ENCODE measurements around the gene TBC1D28.
A peak's percentile ranks its signal among the peaks of the same experiment; 100 is the strongest.
"Not testable (repeated sequence)": the region's sequence is repeated elsewhere in the genome, so short reads cannot be mapped to it uniquely, and the experiment has no call there.

TBC1D28 gene

DNA sequence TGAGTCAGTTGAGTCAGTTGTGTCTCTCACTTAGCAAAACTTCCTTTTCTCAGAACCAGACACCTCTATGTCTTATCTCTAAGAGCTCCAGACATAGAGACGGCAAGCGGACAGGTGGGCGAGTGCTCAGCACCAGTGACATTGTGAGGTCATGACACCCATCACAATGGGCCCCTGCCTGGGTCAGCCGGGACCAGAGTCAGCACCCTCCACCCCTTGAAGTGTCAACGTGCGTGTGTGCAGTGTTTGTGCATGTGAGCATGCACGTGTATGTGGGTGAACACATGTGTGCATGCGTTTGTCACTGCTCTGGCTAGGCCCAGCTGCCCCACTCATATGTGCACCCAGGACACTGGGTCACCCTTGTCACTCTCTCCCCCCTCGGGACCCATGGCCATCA is at the start of gene TBC1D28:
TBC1D28 (minus strand) TSS at position 101 of the 400 bp plus-strand sequence. CDS start 3,039 bp downstream, outside the sequence.
- not testable (repeated sequence) for DNase-seq (ENCODE audit: low read depth)

DNA sequence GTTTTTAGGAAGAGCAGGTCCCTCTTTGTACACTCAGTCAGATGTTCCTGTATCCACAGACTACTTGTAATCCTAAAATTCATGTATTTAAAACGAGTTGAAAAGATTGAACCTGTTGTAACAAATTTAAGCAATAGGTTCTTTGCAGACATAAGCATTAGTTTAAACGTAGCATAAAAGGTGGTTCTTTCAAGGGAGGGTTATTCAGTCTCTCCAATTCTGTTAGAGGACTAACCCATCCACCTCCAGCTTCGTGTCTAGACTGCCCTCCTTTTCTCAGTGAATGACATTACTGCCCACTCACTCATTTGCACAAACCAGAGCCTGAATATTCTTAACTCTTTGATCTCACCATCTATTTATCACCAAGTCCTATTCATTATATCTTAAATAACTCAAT is 38.5 kb upstream of the TBC1D28 start:
- DNase-seq (ENCODE audit: low read depth), result not testable (repeated sequence)

DNA sequence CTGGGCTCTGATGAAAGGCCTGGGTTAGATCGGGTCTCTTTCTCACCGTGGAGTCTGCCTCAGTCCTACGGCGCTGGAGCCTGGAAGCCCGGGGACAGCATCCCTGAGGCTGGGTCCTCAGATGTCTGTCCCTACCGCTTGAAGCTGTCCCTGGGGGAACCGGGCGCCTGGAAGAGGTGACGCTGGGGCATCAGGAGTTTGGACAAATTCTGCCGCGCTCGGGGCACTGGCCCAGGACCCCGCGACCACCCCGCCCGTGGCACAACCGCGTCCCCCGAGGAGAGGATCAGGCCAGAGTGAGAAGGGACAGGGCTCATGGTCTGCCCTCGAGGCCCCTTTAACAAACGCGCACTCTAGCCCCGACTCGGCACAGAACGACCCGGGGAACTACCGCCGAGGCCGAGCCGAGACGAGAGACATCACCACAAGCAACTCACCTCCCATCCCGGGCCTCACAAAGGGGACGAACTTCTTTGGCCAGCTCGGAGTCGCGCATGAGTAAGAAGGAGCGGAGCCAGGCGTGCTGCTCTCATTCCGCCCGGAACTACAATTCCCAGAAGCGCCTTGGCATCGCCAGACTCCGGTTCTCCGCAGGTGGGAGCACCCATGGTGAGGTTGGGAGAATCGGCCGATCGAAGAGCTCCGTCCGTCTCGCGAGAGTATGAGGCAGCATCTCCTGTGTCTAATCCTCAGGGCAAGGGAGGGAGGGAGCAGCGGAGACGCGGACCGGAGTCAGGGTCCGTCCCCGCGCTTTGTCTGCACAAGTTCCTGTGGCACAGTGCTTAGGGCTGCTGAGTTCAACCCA is 37.8 kb upstream of the TBC1D28 start, which contains the start of gene FOXO3B:
FOXO3B (minus strand) TSS at position 548 of the 805 bp plus-strand sequence. CDS start 663 bp downstream, outside the sequence.
- peak; percentile 66 for DNase-seq (ENCODE audit: low read depth)

- DNase-seq (ENCODE audit: low read depth), result not testable (repeated sequence)
Observed at GRCh38 chr17:18677381-18677780, 33.2 kb upstream of the TBC1D28 start.

DNA sequence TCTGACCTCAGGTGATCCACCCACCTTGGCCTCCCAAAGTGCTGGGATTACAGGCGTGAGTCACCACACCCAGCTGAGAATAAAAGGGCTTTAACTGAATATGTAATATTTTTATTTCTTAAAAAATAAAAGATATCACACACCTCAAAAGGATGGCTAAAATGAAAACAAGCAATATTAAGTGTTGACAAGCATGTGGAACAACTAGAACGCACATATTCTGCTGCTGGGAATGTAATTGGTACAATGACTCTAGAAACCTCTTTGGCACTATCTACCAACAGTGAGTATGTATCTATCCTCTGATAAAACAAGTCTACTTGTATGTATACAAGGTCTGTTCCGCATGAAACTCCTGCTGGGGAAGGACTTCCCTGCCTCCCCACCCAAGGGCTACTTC is 32.7 kb upstream of the TBC1D28 start:
- not testable (repeated sequence) for DNase-seq (ENCODE audit: low read depth)

GRCh38 chr17:18672395-18673227 is 28.4 kb upstream of the TBC1D28 start:
- DNase-seq (ENCODE audit: low read depth), result not testable (repeated sequence)

- DNase-seq (ENCODE audit: low read depth), result not testable (repeated sequence)
Observed at GRCh38 chr17:18668625-18669024, 24.4 kb upstream of the TBC1D28 start.

DNA sequence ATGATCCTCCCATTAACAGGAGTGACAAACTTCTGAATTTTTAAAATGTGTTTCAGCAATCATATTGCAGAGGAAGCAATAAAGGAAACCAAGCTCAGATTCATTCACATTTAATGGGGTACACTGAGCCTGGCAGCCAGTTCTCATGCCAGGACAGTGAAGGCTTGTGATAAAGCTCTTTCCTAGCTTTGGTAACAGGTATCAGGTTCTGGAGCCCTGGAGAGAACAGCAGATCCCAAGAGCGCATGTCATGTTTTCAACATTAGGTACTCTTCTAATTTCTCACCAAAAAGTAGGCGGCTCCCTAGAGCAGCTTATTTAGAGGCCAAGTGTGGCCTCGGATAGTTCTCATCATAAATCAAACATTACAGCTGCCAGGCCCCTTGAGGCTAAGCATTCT is 23.3 kb upstream of the TBC1D28 start:
- DNase-seq (ENCODE audit: low read depth), result not testable (repeated sequence)

- not testable (repeated sequence) for DNase-seq (ENCODE audit: low read depth)
Observed at GRCh38 chr17:18666326-18666725, 22.1 kb upstream of the TBC1D28 start.

GRCh38 chr17:18661924-18662624 is 17.9 kb upstream of the TBC1D28 start:
- DNase-seq (ENCODE audit: low read depth), result not testable (repeated sequence)

DNA sequence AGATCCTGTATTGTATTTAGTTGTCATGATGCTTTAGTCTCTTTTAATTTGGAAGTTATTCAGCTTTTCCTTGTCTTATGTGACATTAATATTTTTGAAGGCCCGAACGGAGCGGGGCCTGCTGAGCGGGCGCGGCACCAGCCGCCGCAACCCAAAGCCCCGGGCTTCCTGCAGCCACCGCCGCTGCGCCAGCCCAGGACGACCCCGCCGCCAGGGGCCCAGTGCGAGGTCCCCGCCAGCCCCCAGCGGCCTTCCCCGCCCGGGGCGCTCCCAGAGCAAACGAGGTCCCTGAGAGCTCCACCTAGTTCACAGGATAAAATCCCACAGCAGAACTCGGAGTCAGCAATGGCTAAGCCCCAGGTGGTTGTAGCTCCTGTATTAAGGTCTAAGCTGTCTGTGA is 5.9 kb upstream of the TBC1D28 start:
- not testable (repeated sequence) for DNase-seq (ENCODE audit: low read depth)

DNA sequence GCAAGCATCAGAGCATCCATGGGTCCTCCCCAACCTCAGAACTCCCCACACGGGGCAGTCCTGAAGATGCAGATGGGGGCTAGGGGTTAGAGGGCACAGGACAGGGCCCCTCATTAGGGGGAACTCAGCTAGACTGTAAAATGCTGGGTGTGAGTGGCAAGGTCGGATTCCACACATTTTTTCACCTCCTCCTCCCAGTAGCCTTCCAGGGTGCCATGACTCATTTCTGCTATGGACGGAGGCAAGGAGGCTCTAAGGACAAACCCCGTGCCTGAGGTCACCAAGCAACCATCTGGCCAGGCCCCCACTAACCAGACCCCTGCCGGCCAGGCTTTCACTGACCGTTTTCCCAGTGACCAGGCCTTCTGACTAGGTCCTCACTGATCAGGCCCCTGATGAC is 1.1 kb downstream of the TBC1D28 start:
- not testable (repeated sequence) for DNase-seq (ENCODE audit: low read depth)

DNA sequence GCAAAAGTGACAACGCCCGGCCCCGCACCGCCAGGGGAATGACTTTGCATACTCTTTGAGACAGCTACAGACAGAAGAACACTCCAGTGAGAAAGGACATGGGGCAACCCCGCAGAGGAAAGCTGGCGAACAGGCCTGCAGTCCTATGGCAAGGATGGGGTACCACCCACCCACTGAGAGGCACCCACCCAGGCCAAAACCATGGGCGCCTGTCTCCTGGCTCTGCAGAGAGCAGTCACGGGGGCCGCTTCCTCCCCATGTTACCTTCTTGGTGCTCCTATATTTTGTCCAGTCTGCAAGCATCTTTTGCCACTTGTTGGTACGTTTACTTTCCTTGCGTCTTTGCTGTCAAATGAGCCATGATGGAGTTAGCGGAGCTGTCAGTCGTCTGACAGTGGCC is 5.8 kb downstream of the TBC1D28 start:
- DNase-seq (ENCODE audit: low read depth), result not testable (repeated sequence)

GRCh38 chr17:18636237-18636636 is 8.0 kb downstream of the TBC1D28 start:
- not testable (repeated sequence) for DNase-seq (ENCODE audit: low read depth)

DNA sequence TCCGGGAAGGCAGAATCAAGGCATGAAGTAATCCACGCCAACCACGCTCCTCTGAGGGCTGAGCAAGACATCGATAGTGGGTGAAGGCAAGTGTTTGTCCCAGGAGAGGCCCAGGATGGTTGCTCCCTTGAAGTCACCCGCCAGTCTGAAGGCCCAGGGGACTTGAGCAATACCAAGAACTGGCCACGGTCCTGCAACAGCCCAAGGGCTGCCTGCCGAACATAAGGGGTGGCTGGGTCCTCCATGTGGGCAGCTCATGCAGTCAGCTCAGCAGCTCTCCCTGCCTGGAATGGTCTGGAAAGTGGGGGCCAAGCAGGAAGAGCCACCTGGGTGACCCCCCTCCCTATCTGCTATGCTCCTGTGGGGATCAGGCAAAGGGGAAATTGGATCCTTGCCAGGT is 8.4 kb downstream of the TBC1D28 start:
- not testable (repeated sequence) for DNase-seq (ENCODE audit: low read depth)

DNA sequence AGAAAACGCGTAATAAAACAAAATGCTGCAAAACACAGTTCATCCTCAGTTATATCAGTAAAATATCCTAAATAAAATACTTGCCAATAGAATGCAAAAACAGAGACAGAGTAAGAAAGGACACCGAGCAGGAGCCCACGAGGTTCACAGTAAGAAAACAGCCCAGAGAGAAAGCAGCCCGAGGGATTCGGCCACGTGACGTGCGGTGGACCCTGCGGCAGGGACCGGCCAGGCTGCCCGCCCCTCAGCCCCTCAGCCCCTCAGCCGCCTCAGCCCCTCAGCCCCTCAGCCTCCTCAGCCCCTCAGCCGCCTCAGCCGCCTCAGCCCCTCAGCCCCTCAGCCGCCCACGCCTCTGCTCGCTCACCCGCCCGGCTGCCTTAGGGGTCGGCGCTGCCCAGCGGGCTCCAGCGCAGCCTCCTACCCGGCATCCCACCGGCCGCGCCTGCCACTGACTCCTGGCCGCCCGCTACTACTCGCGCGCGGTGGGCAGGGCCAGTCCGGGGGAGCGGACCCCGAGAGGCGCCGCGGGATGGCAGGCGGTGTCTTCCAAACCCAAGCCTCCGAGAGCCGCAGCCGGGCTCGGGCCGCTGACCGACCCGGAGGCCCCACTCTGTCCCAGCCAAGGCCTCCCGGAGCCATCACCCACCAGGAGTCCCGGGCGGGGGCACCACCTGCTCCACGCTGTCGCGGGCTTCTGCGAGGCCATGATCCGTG is 9.5 kb downstream of the TBC1D28 start:
- not testable (repeated sequence) for DNase-seq (ENCODE audit: low read depth)

GRCh38 chr17:18626152-18626870 is 17.9 kb downstream of the TBC1D28 start:
- DNase-seq (ENCODE audit: low read depth), result no peak

DNA sequence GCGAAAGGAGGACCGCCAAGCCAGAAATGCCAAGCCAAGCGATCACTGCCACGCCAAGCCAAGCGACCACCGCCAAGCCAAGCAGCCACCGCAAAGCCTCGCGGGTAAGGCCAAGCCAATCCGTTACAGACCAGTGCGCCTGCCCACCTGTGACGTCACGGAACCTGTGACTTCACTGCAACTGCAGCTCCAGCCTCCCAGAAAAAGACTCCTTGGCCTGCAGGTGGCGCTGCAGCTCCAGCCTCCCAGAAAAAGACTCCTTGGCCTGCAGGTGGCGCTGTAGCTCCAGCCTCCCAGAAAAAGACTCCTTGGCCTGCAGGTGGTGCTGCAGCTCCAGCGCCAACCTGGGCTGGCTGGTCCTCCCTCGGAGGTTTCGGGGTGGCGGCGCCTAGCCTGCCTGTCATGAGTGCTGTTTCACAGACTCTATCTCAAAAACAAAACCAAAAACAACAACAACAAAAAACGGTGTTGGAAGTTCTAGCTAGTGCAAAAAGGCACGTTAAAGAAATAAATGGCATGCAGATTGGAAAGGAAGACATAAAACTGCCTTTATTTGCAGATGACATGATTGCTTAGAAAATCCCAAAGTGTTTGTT is 18.6 kb downstream of the TBC1D28 start:
- DNase-seq (ENCODE audit: low read depth), result peak; percentile 86

DNA sequence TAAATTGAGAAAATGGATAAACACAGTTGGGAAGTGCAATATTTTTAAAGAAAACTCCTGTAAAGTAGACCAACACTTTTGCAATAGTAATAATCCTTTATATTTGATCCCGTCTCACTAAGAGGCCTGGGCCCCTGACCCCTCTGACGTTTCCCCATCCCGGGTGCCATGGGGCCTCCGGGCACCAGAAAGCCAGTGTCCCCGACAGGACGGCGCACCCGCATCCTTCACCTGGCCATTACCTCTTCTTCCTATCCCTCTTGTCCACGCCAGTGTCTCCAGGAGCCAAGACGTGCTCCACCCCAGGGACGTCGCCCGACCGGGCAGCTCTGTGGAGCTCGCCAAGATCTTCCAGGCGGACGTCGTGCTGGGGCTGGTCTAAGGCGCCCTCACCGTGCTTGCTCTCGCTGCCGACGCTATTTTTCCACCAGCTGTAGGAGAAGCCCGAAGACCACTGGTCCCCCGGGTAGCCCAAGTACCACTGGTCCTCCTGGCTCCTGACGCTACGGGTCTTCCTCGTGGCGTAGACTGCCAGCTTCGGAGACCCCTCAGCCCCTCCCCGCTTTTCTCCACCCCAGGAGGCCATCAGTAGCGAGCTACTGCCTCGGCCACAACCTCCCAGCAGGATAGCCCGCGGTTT is 19.2 kb downstream of the TBC1D28 start:
- DNase-seq (ENCODE audit: low read depth), result not testable (repeated sequence)

GRCh38 chr17:18617613-18618012 is 26.6 kb downstream of the TBC1D28 start:
- not testable (repeated sequence) for DNase-seq (ENCODE audit: low read depth)
